NCI-H510A treated with DMSO at 0.1 percent for 48 hours (cell line): Measurements from ENCODE around the gene MYOZ3.
A peak's percentile ranks its signal among the peaks of the same experiment; 100 is the strongest.

Experiments
- DNase-seq: peaks from one replicate; lab custom pipeline; 2025; lab: John Stamatoyannopoulos, UW

Gene MYOZ3

DNA sequence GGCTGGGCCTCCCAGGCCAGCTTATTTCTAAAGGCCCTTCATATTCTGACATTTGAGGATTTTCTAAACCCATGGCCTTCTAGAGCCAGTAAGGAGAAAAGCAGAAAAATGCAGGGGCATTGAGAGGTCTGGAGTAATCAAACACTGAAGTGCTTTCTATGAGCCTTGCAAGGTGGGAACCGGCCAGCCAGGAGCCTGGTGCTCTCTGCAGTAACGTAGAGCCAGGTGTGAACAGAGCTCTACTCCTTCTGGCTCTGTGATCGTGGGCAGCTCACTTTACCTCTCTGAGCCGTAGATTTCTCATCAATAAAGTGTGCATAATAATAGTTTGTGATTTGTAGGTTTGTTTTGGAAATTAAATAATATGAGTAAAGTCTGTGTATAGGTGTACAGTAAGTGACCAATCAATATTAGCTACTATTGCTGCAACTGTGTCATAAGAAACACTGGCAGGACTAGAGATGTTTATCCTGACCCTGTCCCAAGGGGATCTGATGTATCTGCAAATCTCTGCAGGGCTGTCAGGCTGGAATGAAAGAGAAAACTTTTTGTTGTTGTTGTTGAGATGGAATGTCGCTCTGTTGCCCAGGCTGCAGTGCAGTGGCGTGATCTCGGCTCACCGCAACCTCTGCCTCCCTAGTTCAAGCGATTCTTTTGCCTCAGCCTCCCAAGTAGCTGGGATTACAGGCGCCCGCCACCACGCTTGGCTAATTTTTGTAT, 17.9 kb upstream of the MYOZ3 start:
- no peak for DNase-seq

DNA sequence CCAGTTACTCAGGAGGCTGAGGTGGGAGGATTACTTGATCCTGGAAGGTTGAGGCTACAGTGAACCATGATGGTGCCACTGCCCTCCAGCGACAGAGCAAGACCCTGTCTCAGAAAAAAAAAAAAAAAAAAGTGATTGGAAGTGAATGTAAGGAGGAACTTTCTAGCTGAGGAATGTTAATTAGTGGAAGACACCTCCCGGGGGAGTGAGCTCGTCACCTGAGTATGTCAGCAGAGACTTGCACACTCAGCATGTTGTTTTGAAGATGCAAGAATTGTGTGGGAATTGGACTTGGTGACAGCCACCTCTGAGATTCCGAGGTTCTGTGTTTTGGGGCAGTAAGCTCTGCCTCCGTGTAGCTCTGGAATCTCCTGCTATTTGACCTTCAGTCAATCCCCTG, 17.0 kb upstream of the MYOZ3 start:
- DNase-seq, result no peak

DNA sequence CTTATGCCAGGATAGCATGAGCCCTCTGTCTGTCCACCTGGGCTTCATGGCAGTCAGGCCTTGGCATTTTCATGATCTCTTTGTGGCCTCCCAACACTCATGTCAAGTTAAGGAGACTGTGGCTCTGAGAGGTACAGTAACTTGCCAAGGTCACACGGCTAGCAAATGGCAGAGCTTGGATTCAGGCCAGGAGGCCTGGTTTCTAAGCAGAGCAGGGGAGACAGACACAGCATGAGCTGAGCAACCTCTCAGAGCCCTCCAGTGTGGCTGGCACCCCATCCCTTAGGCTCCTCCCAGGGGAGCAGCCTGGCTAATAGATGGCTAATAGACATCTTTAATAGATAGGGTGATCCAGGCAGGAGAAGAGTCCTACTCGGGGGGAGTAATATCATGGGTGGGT, 16.5 kb upstream of the MYOZ3 start:
- DNase-seq, result no peak

DNA sequence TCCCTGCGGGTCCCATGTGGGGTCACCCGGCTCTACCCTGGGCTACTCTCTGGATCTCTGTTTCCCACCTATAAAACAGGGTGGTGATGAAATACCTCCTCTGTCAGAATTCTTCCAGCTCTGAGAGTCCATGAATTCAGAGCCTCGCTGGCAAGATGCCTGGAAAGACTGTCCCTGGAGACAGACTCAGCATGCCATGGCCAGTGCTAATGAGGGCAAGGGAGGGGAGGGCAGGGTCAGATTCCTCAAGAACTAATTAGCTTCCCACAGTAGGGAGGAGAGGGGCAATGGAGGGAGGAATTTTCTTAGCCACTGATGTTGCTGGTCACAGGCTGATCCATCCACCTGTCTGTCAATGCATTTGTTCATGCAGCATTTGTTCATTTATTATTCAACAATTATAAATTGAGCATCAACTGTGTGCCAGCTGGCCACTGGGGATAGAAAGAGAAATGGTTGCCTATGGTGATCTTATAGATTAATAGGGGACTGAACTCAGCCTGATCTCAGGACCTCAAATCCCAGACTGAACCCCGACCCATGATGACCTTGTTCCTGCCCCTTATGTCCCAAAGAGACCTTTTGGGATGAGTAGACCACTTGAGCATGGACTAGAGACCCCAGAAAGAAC, 15.9 kb upstream of the MYOZ3 start:
- DNase-seq, result no peak

DNA sequence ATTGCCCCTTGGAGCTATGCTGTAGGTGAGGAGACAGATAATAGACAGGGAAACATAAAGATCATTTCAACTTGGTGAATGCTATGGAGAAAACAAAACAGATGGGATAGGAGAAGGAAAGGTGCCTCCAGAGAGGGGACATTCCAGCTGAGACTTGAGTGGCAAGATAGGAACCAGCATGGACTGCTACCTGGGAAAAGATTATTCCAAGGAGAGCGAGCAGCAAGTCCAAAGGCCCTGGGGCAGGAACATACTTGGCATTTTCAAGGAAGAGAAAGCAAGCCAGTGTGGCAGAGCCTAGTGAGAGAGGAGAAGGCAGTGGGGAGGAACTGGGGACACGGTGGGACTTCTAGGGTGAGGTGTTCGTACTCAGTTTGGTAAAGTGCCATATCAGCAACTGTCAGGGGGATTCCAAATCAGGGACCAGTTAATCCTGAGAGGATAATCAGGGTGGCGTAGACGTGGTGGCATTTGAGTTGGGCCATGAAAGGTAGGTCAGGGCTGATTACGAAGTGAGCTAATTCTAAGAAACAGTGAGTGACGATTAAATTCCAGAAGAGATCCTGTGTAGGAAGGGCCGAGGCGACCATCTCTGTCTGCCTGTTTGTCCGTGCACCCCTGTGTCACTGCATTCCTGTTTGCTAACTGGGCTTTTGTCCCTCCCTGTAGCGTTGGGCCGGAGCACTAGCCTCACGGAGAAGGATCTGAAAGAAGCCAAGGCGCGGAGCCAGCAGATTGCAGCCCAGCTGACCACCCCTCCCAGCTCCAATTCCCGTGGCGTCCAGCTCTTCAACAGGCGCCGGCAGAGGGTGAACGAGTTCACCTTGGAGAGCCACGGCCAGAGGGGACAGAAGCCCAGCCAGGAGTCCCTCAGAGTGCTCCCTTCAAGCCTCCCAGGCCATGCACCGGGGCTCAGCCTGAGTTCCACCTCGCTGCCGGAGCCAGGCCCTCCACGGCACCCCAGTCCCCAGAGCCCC, 13.5 kb upstream of the MYOZ3 start:
- DNase-seq, result no peak

DNA sequence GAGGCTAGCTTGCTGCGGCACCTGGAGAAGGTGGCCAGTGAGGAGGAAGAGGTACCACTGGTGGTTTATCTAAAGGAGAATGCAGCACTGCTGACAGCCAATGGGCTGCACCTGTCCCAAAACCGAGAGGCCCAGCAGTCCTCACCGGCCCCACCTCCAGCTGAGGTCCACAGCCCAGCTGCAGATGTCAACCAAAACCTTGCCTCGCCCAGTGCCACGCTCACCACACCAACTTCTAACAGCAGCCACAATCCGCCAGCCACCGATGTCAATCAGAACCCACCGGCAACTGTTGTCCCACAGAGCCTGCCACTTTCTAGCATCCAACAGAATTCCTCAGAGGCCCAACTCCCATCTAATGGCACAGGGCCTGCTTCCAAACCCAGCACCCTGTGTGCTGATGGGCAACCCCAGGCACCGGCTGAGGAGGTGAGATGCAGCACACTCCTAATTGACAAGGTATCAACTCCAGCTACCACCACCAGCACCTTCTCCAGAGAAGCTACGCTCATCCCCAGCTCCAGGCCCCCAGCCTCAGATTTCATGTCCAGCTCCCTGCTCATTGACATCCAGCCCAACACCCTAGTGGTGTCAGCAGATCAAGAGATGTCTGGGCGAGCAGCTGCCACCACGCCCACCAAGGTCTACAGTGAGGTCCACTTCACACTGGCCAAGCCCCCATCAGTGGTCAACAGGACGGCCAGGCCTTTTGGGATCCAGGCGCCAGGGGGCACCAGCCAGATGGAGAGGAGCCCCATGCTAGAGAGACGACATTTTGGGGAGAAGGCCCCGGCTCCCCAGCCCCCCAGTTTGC, 12.6 kb upstream of the MYOZ3 start:
- no peak for DNase-seq

DNA sequence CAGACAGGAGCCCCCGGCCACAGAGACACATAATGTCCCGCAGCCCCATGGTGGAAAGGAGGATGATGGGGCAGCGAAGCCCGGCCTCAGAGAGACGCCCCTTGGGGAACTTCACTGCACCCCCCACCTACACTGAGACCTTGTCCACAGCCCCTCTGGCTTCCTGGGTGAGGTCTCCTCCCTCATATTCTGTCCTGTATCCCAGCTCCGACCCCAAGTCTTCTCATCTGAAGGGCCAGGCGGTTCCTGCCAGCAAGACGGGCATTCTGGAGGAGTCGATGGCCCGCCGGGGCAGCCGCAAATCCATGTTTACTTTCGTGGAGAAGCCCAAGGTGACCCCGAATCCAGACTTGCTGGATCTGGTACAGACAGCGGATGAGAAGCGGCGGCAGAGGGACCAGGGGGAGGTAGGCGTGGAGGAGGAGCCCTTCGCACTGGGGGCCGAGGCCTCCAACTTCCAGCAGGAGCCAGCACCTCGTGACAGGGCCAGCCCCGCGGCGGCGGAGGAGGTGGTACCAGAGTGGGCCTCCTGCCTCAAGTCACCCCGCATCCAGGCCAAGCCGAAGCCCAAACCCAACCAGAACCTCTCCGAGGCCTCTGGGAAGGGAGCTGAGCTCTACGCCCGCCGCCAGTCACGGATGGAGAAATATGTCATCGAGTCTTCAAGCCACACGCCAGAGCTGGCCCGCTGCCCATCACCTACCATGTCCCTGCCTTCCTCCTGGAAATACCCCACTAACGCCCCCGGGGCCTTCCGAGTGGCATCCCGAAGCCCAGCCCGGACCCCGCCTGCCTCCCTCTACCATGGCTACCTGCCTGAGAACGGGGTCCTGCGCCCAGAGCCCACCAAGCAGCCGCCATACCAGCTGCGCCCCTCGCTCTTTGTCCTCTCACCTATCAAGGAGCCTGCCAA, 11.7 kb upstream of the MYOZ3 start:
- no peak for DNase-seq

DNA sequence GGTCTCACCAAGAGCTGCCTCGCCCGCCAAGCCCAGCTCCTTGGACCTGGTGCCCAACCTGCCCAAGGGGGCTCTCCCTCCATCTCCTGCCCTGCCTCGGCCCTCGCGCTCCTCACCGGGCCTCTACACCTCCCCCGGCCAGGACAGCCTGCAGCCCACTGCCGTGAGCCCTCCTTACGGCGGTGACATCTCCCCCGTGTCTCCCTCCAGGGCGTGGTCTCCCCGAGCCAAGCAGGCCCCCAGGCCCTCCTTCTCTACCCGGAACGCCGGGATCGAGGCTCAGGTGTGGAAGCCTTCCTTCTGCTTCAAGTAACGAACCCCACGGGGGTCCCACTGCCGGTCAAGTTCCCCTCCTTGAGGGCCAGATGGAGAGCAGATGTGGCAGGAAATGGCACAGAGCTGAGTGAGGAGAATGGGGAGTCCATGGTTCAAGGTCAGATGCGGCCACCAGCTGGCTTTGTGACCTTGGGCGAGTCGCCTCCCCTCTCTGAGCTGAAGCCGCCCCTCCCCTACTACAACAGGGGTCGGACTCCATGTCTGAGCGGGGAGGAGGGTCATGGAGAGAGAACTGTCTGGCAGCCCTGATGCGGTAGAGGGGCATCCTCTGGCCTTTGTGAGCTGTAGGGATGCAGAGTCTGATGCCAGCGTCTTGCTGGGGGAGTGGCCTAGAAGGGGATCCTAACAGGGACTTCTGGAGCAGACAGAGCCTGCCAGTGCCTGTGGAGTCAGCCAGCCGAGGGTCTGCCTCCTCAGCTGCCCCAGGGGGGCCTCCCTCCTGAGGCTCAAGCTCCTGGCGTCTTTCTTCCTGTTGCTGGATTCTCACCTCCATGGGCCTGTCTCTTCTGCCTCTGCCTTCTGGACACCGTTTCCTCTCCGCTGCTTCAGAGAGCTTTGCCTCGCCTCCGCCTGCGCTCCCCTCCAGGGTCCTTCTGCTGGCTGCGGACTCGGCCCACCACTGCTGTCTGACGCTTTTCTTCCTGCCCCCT, 10.7 kb upstream of the MYOZ3 start:
- DNase-seq, result no peak

DNA sequence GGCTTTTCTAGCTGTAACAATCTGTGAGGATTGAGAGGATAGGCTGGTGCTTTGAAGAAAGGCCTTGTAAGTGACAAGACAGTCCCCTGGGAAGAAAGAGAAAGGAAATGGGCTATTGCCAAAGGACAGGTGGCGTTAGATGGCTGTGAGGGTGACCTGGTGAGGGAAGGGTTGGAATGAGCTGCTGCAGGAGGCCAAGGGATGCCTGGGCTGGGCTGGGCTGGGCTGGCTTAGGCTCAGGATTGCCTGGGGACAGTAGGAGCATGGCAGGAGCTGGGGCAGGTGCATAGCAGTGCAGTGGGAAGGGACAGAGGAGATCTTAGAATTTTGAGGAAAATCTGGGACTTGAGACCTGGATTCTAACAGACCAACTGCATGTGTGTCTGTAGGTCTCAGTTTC, 9.7 kb upstream of the MYOZ3 start:
- DNase-seq, result no peak

DNA sequence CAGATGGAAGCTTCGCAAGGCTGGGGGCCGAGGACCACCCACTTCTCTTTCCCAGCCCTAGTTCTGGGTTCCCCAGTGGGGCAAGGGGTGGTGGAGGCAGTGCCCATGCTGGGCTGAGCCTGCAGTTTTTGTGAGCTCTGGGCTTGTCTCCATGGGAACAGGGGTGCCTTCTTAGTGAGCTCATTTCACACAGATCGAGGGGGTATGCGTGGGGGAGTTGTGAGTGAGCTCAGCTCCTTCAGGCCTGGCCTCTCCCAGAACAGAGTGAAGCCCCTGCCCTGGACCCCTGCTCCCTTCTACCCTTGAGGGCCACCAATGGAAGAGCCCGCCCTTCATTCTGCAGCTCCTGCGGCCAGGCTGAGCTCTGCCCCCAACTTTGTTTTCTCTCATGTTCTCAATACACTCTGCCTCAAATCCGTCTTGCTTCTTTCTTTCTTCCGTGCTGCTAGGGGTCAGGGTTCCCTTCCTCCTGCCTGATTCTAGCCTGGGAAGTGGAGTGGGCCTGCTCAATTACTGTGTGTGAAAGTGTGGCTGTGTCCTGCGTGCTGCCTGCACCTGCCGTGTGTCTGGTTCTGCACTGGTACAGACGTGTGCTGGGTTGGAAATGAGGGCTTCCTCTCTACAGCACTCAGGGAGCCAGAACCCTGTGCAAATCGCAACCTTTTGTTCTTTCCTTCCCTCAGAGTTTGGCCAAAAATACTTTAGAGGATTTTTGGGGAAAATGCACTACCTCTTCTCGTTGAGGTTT, 9.0 kb upstream of the MYOZ3 start:
- DNase-seq, result no peak

DNA sequence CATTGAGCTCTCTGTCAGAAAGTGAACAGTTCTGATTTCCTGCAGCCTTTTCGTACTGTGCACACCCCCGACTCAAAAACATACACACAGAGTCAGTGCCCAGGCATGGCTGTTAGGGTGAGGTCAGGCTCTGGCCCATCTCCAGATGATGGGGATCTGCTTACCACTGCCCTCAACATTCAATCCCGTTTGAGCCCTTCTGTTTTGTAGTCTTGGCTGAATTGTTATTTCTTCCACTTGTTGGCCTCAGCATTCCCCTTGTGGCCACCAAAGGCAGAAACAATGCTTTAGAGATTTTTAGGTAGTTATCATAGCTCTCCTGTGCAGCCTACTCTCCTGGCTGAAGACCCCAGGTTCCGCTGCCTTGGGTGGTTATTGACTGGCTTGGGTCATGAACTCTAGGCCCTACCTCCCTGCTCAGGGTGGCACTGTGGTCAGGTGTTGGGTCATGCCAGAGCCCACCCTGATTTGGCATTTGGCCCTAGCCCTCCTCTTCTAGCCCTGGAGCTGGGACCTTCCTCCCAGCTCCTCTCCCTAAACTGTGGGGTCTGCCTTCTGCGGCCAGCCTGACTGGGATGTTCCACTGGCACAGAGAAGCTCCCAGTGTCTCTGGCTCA, 7.8 kb upstream of the MYOZ3 start:
- no peak for DNase-seq

DNA sequence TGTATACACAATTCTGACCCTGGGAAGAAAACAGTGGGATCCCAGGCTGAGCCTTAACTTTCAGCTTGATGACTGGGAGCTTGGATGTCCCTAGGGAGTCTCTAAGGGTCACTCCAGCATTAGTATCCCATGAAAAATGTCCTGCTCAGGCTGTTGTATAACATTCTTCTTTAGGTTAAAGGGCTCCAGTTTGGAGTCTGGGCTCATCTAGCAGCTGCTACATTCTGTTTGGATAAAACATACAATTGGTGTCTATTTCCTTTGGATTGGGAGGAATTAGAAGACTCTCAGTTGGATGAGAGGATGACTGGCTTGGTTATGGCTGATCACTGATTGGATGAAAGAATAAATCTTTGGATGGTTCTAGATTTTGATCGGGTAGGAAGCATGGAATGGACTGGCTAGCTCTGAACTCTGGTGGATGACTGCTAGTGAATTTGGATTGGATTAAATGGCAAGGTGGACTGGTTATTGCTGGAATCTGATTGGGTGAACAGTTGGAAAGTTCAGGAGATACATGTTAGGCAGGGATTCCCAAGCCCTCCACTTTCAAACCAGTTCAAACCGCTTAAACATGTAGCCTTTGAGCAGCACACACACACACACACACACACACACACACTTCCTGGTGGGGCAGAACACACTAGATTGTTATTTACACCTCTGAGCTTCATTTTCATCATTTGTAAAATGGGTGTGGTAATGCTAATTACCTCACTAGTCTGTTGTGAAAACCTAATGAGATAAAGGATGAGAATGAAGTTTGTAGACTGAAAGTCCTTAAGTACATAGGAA, 7.1 kb upstream of the MYOZ3 start:
- DNase-seq, result no peak

DNA sequence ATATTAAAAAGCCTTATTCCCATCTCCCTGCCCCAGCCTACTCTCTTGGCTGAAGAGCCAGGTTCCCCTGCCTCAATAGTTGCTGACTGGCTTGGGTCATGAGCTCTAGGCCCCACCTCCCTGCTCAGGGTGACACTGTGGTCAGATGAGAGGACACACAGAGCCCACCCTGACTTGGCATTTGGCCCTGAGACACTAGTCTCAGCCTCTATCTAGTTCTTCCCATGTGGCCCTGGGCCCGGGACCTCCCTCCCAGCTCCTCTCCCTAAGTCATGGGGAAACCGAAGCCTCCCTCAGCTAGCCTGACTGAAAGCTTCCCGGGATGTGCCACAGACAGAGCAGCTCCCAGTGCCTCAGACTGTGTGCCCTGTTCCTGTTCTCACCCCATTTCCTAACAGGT, 5.8 kb upstream of the MYOZ3 start:
- DNase-seq, result no peak

DNA sequence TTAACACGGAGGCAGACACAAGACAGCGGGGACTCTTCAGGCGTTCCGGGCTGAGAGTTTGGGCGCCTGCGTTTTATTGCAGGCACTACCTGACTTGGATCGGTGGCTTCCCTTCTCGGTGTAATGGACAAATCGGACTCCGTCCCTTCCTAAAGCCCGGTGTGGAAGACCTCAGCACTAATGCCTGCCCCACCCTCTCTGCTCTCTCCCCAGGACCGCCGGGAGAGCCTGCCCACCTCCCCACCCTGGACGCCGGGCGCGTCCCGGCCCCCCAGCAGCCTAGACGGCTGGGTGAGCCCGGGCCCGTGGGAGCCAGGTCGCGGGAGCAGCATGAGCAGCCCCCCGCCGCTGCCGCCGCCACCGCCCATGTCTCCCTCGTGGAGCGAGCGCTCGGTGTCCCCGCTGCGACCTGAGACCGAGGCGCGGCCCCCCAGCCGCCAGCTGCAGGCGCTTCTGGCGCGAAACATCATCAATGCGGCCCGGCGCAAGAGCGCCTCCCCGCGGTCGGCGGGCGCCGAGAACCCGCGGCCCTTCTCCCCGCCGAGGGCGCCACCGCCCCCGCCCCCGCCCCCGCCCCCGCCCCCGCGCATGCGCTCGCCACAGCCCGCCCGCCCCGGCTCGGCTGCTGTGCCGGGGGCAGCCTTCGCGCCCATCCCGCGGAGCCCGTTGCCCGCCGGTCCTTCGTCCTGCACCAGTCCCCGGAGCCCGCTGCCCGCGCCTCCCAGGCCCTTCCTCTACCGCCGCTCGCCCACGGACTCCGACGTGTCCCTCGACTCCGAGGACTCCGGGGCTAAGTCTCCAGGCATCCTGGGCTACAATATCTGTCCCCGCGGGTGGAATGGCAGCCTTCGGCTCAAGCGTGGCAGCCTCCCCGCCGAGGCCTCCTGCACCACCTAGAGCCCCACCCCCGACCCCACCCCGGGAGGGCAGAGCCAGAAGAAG, 4.6 kb upstream of the MYOZ3 start:
- DNase-seq, result peak; percentile 63

DNA sequence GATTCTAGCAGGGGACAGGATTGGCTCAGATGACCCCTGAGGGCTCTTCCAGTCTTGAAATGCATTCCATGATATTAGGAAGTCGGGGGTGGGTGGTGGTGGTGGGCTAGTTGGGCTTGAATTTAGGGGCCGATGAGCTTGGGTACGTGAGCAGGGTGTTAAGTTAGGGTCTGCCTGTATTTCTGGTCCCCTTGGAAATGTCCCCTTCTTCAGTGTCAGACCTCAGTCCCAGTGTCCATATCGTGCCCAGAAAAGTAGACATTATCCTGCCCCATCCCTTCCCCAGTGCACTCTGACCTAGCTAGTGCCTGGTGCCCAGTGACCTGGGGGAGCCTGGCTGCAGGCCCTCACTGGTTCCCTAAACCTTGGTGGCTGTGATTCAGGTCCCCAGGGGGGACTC, 2.9 kb upstream of the MYOZ3 start:
- DNase-seq, result no peak

DNA sequence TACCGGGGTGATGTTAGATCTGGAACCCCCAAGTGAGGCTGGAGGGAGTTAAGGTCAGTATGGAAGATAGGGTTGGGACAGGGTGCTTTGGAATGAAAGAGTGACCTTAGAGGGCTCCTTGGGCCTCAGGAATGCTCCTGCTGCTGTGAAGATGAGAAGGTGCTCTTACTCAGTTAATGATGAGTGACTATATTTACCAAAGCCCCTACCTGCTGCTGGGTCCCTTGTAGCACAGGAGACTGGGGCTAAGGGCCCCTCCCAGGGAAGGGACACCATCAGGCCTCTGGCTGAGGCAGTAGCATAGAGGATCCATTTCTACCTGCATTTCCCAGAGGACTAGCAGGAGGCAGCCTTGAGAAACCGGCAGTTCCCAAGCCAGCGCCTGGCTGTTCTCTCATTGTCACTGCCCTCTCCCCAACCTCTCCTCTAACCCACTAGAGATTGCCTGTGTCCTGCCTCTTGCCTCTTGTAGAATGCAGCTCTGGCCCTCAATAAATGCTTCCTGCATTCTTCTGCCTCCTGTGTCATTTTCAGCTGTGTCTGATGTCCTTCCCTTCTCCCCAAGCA, 2.3 kb upstream of the MYOZ3 start:
- no peak for DNase-seq
